SK-N-SH (cell line): ENCODE measurements around the gene RAB6B.

ENCODE experiments used
- CHD2 ChIP-seq: fragments of 150-350 bp; IDR thresholded peaks from 2 replicates; pipeline ENCODE4 v1.6.1; 2018; ENCODE audit warnings: low read length; ENCODE audit not compliant: partially characterized antibody
- EP300 ChIP-seq, 2 experiments: IDR thresholded peaks; 2 replicates each; pipeline versions ENCODE4 v1.4.0 to v1.6.1; 2012; ENCODE audit warnings: borderline replicate concordance in 1 of 2, low read depth in 1 of 2, low read length in 1 of 2
- EZH2phosphoT487 ChIP-seq: fragments of 200-600 bp; sonication (generic); IDR thresholded peaks from 2 replicates; pipeline ENCODE4 v1.6.1; 2017; ENCODE audit warnings: low read depth, mixed run types, mild to moderate bottlenecking, antibody characterized with exemption, moderate library complexity, borderline replicate concordance
- POLR2AphosphoS5 ChIP-seq: IDR thresholded peaks from 2 replicates; pipeline ENCODE4 v1.6.1; 2012; ENCODE audit warnings: low read depth, low read length
- RXRA ChIP-seq: IDR thresholded peaks from 2 replicates; pipeline ENCODE4 v1.4.0; 2012; ENCODE audit warnings: low read depth, mild to moderate bottlenecking, borderline replicate concordance
- SMC3 ChIP-seq: IDR thresholded peaks from 2 replicates; pipeline ENCODE4 v1.6.1; 2012; ENCODE audit warnings: low read depth, low read length, improper control_type of control experiment
- TCF12 ChIP-seq: IDR thresholded peaks from 2 replicates; pipeline ENCODE4 v1.4.0; 2012
- TEAD4 ChIP-seq: IDR thresholded peaks from 2 replicates; pipeline ENCODE4 v1.4.0; 2012; ENCODE audit warnings: mild to moderate bottlenecking, borderline replicate concordance; ENCODE audit not compliant: insufficient read depth
- TF ChIP-seq, protein P1 (sequence below): fragments of 200-600 bp; sonication (generic); IDR thresholded peaks from 2 replicates; pipeline ENCODE4 v1.6.1; 2017; ENCODE audit warnings: antibody characterized with exemption, mild to moderate bottlenecking, moderate library complexity
- TF ChIP-seq, protein P2 (sequence below): IDR thresholded peaks from 2 replicates; pipeline ENCODE4; 2012
- TF ChIP-seq, protein P3 (sequence below): IDR thresholded peaks from 2 replicates; pipeline ENCODE4 v1.6.1; 2012; ENCODE audit warnings: mild to moderate bottlenecking, low read depth, low read length, moderate library complexity
- TF ChIP-seq, protein P4 (sequence below): fragments of 150-350 bp; IDR thresholded peaks from 2 replicates; pipeline ENCODE4 v1.6.1; 2017; ENCODE audit warnings: antibody characterized with exemption, low read length, low read depth, borderline replicate concordance
- TF ChIP-seq, protein P5 (sequence below): IDR thresholded peaks from 2 replicates; pipeline ENCODE4 v1.4.0; 2012; ENCODE audit warnings: low read depth

DNA sequence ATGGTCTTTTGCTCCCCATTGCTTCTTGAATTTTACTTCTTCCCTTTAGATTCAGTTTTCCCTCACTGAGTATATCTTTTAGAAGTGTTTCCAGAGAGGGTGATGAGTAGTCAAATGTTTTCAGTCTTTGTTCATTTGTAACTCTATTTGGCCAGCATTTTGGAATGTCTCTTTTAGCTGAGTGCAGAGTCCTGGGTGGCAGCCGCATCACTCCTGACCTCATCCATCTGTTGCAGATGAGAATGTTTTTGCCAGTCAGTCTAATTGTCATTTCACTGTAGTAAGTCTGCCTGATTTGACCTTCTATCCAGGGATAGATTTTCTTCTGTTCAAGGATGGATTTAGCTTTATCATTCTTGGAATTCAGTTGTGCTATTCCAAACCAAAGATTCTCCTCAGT lies 82.8 kb downstream of the RAB6B start:
- TF ChIP-seq, protein P1, sequence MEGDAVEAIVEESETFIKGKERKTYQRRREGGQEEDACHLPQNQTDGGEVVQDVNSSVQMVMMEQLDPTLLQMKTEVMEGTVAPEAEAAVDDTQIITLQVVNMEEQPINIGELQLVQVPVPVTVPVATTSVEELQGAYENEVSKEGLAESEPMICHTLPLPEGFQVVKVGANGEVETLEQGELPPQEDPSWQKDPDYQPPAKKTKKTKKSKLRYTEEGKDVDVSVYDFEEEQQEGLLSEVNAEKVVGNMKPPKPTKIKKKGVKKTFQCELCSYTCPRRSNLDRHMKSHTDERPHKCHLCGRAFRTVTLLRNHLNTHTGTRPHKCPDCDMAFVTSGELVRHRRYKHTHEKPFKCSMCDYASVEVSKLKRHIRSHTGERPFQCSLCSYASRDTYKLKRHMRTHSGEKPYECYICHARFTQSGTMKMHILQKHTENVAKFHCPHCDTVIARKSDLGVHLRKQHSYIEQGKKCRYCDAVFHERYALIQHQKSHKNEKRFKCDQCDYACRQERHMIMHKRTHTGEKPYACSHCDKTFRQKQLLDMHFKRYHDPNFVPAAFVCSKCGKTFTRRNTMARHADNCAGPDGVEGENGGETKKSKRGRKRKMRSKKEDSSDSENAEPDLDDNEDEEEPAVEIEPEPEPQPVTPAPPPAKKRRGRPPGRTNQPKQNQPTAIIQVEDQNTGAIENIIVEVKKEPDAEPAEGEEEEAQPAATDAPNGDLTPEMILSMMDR, result no peak
- TF ChIP-seq TEAD4, result no peak
- no peak for TF ChIP-seq RXRA
- TF ChIP-seq, protein P2, sequence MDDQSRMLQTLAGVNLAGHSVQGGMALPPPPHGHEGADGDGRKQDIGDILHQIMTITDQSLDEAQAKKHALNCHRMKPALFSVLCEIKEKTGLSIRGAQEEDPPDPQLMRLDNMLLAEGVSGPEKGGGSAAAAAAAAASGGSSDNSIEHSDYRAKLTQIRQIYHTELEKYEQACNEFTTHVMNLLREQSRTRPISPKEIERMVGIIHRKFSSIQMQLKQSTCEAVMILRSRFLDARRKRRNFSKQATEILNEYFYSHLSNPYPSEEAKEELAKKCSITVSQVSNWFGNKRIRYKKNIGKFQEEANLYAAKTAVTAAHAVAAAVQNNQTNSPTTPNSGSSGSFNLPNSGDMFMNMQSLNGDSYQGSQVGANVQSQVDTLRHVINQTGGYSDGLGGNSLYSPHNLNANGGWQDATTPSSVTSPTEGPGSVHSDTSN, result no peak
- TF ChIP-seq, protein P3, sequence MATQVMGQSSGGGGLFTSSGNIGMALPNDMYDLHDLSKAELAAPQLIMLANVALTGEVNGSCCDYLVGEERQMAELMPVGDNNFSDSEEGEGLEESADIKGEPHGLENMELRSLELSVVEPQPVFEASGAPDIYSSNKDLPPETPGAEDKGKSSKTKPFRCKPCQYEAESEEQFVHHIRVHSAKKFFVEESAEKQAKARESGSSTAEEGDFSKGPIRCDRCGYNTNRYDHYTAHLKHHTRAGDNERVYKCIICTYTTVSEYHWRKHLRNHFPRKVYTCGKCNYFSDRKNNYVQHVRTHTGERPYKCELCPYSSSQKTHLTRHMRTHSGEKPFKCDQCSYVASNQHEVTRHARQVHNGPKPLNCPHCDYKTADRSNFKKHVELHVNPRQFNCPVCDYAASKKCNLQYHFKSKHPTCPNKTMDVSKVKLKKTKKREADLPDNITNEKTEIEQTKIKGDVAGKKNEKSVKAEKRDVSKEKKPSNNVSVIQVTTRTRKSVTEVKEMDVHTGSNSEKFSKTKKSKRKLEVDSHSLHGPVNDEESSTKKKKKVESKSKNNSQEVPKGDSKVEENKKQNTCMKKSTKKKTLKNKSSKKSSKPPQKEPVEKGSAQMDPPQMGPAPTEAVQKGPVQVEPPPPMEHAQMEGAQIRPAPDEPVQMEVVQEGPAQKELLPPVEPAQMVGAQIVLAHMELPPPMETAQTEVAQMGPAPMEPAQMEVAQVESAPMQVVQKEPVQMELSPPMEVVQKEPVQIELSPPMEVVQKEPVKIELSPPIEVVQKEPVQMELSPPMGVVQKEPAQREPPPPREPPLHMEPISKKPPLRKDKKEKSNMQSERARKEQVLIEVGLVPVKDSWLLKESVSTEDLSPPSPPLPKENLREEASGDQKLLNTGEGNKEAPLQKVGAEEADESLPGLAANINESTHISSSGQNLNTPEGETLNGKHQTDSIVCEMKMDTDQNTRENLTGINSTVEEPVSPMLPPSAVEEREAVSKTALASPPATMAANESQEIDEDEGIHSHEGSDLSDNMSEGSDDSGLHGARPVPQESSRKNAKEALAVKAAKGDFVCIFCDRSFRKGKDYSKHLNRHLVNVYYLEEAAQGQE, result no peak
- no peak for TF ChIP-seq SMC3
- TF ChIP-seq EP300 (IDR thresholded peaks at IDR 0.05; ENCODE audit: borderline replicate concordance in 1 of 2, low read depth in 1 of 2, low read length in 1 of 2), result no peak
- TF ChIP-seq, protein P4, sequence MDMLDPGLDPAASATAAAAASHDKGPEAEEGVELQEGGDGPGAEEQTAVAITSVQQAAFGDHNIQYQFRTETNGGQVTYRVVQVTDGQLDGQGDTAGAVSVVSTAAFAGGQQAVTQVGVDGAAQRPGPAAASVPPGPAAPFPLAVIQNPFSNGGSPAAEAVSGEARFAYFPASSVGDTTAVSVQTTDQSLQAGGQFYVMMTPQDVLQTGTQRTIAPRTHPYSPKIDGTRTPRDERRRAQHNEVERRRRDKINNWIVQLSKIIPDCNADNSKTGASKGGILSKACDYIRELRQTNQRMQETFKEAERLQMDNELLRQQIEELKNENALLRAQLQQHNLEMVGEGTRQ, result no peak
- TF ChIP-seq CHD2, result no peak
- TF ChIP-seq TCF12, result no peak
- no peak for TF ChIP-seq POLR2AphosphoS5
- TF ChIP-seq, protein P5, sequence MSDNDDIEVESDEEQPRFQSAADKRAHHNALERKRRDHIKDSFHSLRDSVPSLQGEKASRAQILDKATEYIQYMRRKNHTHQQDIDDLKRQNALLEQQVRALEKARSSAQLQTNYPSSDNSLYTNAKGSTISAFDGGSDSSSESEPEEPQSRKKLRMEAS, result no peak
- no peak for TF ChIP-seq EZH2phosphoT487
